ENCODE measurements around the gene TLN1. TPM values are rescaled to one million over a fixed set of nuclear protein-coding genes. Genes with fewer than 3 reads are reported as not detected.

The TLN1 gene
- total RNA-seq, 2 donors from 2014 or later, result 117 to 123 TPM

GRCh38 chr9:35758475-35759050 is 26.6 kb upstream of the TLN1 start:
- H3K4me3 ChIP-seq (ENCODE audit: low read length), result peak overlapping the region; percentile 85
- H3K4me1 ChIP-seq (ENCODE audit: control insufficient read depth, insufficient read depth, low read length), result no peaks in the 10 kb centered on the region
- H3K36me3 Mint-ChIP-seq (ENCODE audit: low read depth), result peaks cover 15% of the 10 kb centered on the region
- H3K9me3 ChIP-seq (ENCODE audit: control insufficient read depth, low read length), result no peaks in the 10 kb centered on the region
- H3K27me3 ChIP-seq (ENCODE audit: control insufficient read depth, insufficient read depth, low read length, poor library complexity, severe bottlenecking), result no peaks in the 10 kb centered on the region
- H3K27ac ChIP-seq (ENCODE audit: low read depth, low read length), result no peak overlapping the region
- no peaks in the 10 kb centered on the region for H3K9me3 Mint-ChIP-seq
- H3K4me3 Mint-ChIP-seq, result peak overlapping the region; percentile 95
- 83 to 86% methylated on average over 2 to 3 of the region's 3 CpGs for WGBS, 2 experiments (ENCODE audit: insufficient coverage in 1 of 2, insufficient read length in 1 of 2)
- H3K27me3 Mint-ChIP-seq (ENCODE audit: insufficient read depth), result no peaks in the 10 kb centered on the region
- peaks cover 8% of the 10 kb centered on the region for H3K4me1 Mint-ChIP-seq
- TF ChIP-seq CTCF (conservative IDR thresholded peaks at IDR 0.05), result no peak
- peaks cover 23% of the 10 kb centered on the region for H3K36me3 ChIP-seq (ENCODE audit: control insufficient read depth, insufficient read depth, low read length)
- H3K27ac Mint-ChIP-seq, result no peak overlapping the region
- DNase-seq, result no peak
- H3K9ac ChIP-seq (ENCODE audit: extremely low read depth, low read length, poor library complexity, severe bottlenecking), result no peak overlapping the region

GRCh38 chr9:35757892-35758275 is 25.9 kb upstream of the TLN1 start:
- H3K4me3 ChIP-seq (ENCODE audit: low read length), result peak overlapping the region; percentile 85
- Mint-ChIP-seq H3K4me1 (peaks cover 8% of the 10 kb centered on the region), H3K9me3 (no peaks in the 10 kb centered on the region), H3K27me3 (ENCODE audit: insufficient read depth) (no peaks in the 10 kb centered on the region), H3K36me3 (ENCODE audit: low read depth) (peaks cover 19% of the 10 kb centered on the region), H3K4me3 (peak overlapping the region; percentile 95), H3K27ac (peak overlapping the region; percentile 57)
- H3K27ac ChIP-seq (ENCODE audit: low read depth, low read length), result no peak overlapping the region
- H3K4me1 ChIP-seq (ENCODE audit: control insufficient read depth, insufficient read depth, low read length), result no peaks in the 10 kb centered on the region
- H3K27me3 ChIP-seq (ENCODE audit: control insufficient read depth, insufficient read depth, low read length, poor library complexity, severe bottlenecking), result no peaks in the 10 kb centered on the region
- peaks cover 30% of the 10 kb centered on the region for H3K36me3 ChIP-seq (ENCODE audit: control insufficient read depth, insufficient read depth, low read length)
- no peak for DNase-seq
- H3K9me3 ChIP-seq (ENCODE audit: control insufficient read depth, low read length), result no peaks in the 10 kb centered on the region
- H3K9ac ChIP-seq (ENCODE audit: extremely low read depth, low read length, poor library complexity, severe bottlenecking), result peak overlapping the region; percentile 72
- TF ChIP-seq CTCF (conservative IDR thresholded peaks at IDR 0.05), result no peak

- H3K36me3 Mint-ChIP-seq (ENCODE audit: low read depth), result peaks cover 22% of the 10 kb centered on the region
- no peaks in the 10 kb centered on the region for H3K27me3 Mint-ChIP-seq (ENCODE audit: insufficient read depth)
- H3K4me3 Mint-ChIP-seq, result peak overlapping the region; percentile 95
- Histone ChIP-seq H3K27me3 (ENCODE audit: control insufficient read depth, insufficient read depth, low read length, poor library complexity, severe bottlenecking) (no peaks in the 10 kb centered on the region), H3K9ac (ENCODE audit: extremely low read depth, low read length, poor library complexity, severe bottlenecking) (peak overlapping the region; percentile 72), H3K9me3 (ENCODE audit: control insufficient read depth, low read length) (no peaks in the 10 kb centered on the region), H3K36me3 (ENCODE audit: control insufficient read depth, insufficient read depth, low read length) (peaks cover 35% of the 10 kb centered on the region), H3K4me3 (ENCODE audit: low read length) (peak overlapping the region; percentile 85), H3K4me1 (ENCODE audit: control insufficient read depth, insufficient read depth, low read length) (no peaks in the 10 kb centered on the region), H3K27ac (ENCODE audit: low read depth, low read length) (peak overlapping the region; percentile 75)
- DNase-seq, result peak; percentile 88
- H3K27ac Mint-ChIP-seq, result peak overlapping the region; percentile 97
- TF ChIP-seq CTCF (conservative IDR thresholded peaks at IDR 0.05), result no peak
- no peaks in the 10 kb centered on the region for H3K9me3 Mint-ChIP-seq
- WGBS, 2 experiments (ENCODE audit: insufficient coverage in 1 of 2, insufficient read length in 1 of 2), result 0 to 7% methylated on average over 9 to 20 of the region's 20 CpGs
- H3K4me1 Mint-ChIP-seq, result peaks cover 8% of the 10 kb centered on the region
Observed at GRCh38 chr9:35757226-35757891, 25.4 kb upstream of the TLN1 start.
